ENCODE measurements around the gene ORC4. TPM values are rescaled to one million over a fixed set of nuclear protein-coding genes. Genes with fewer than 3 reads are reported as not detected.

The ORC4 gene
- polyA plus RNA-seq, 3 donors: 30.2 to 34.0 (median 33.1) TPM

- WGBS (ENCODE audit: insufficient coverage): no CpG with 5 or more reads among the region's 2 CpGs
- Mint-ChIP-seq H3K36me3 (peaks cover 35 to 37% of the 10 kb centered on the region in 2 donors), H3K4me3 (no peak overlapping the region), H3K27me3 (ENCODE audit: low read depth in 3 of 3) (no peaks in the 10 kb centered on the region), H3K9me3 (no peaks in the 10 kb centered on the region), H3K4me1 (peaks cover 28% of the 10 kb centered on the region), H3K27ac (no peak overlapping the region)
- peaks cover 9 to 19% of the 10 kb centered on the region in 2 donors for H3K4me1 ChIP-seq (ENCODE audit: control insufficient read depth in 1 of 2, insufficient read depth in 2 of 2, low read length in 2 of 2)
- TF ChIP-seq, protein P1, sequence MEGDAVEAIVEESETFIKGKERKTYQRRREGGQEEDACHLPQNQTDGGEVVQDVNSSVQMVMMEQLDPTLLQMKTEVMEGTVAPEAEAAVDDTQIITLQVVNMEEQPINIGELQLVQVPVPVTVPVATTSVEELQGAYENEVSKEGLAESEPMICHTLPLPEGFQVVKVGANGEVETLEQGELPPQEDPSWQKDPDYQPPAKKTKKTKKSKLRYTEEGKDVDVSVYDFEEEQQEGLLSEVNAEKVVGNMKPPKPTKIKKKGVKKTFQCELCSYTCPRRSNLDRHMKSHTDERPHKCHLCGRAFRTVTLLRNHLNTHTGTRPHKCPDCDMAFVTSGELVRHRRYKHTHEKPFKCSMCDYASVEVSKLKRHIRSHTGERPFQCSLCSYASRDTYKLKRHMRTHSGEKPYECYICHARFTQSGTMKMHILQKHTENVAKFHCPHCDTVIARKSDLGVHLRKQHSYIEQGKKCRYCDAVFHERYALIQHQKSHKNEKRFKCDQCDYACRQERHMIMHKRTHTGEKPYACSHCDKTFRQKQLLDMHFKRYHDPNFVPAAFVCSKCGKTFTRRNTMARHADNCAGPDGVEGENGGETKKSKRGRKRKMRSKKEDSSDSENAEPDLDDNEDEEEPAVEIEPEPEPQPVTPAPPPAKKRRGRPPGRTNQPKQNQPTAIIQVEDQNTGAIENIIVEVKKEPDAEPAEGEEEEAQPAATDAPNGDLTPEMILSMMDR (IDR thresholded peaks at IDR 0.05): no peak
- no peak overlapping the region for H3K9ac ChIP-seq (ENCODE audit: insufficient read depth, low read length, poor library complexity, severe bottlenecking)
- intact Hi-C loops (cut with micrococcal nuclease): no loop called here
- H3K36me3 ChIP-seq (replicated peaks in 1 of 2; ENCODE audit: control insufficient read depth in 1 of 2, insufficient read depth in 2 of 2, low read length in 2 of 2): peaks cover 3 to 36% of the 10 kb centered on the region in 2 donors
- DNase-seq: no peak
- H3K79me2 ChIP-seq (ENCODE audit: insufficient read depth, low read length): no peaks in the 10 kb centered on the region
- H3K4me2 ChIP-seq (replicated peaks; ENCODE audit: extremely low read depth, low read length, poor library complexity, severe bottlenecking): no peak overlapping the region
- H3K27ac ChIP-seq (ENCODE audit: low read depth in 1 of 2, low read length in 2 of 2): no peak overlapping the region
- no peaks in the 10 kb centered on the region for H3K9me3 ChIP-seq (replicated peaks in 1 of 2; ENCODE audit: control insufficient read depth in 1 of 2, insufficient read depth in 1 of 2, low read length in 2 of 2)
- H3K4me3 ChIP-seq (replicated peaks in 1 of 3; ENCODE audit: low read depth in 2 of 3, low read length in 3 of 3): no peak overlapping the region
- no peaks in the 10 kb centered on the region for H4K20me1 ChIP-seq (ENCODE audit: insufficient read depth, low read length)
- no peaks in the 10 kb centered on the region for H3K27me3 ChIP-seq (ENCODE audit: control insufficient read depth in 2 of 2, insufficient read depth in 2 of 2, low read length in 2 of 2)
- H2AFZ ChIP-seq (ENCODE audit: insufficient read depth, low read depth, low read length, poor library complexity, severe bottlenecking): no peak overlapping the region
Measured at GRCh38 chr2:147916067-147916466, 104.5 kb downstream of the ORC4 start.

DNA sequence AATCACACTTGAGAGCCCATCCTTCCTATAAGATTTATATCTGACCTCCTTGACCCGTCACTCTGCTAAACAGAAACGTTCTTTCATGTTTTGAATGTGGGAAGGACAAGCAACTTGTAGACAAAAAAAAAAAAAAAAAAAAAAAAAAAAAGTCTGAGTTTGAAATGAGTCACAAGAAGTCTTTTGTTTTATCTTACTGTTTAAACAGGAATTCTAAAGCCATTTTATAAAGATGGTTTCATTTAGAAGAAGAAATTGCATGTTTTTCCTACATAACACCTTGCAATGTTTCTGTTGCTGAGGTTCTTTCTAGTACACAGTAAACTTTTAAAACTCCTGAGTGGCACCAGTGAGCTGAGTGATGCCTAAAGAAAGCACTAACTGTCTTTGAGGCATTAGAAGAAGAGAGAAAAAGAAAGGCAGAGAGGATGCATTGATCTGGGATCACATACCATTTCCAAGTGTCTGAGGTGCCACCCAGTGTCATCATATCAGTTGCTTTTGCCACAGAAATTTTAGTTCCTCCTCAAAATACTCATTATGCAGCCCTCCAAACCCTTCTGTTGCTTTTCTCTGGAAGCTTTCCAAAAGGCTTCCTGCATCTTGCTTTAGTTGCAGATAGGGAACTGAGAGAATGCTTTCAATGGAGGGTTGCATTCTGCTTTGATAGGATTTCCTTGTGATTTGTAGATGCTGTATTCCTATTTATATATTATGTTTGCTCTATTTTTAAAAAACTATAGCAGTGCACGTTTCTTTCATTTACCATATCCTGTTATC lies 106.6 kb downstream of the ORC4 start:
- Mint-ChIP-seq H3K27me3 (ENCODE audit: low read depth in 3 of 3) (no peaks in the 10 kb centered on the region), H3K36me3 (peaks cover 18% of the 10 kb centered on the region in 2 donors), H3K4me1 (peaks cover 35% of the 10 kb centered on the region), H3K27ac (no peak overlapping the region), H3K9me3 (no peaks in the 10 kb centered on the region), H3K4me3 (no peak overlapping the region)
- Histone ChIP-seq H3K27me3 (ENCODE audit: control insufficient read depth in 2 of 2, insufficient read depth in 2 of 2, low read length in 2 of 2) (no peaks in the 10 kb centered on the region), H3K4me3 (replicated peaks in 1 of 3; ENCODE audit: low read depth in 2 of 3, low read length in 3 of 3) (no peak overlapping the region), H3K4me2 (replicated peaks; ENCODE audit: extremely low read depth, low read length, poor library complexity, severe bottlenecking) (no peak overlapping the region), H3K79me2 (ENCODE audit: insufficient read depth, low read length) (no peaks in the 10 kb centered on the region), H3K27ac (ENCODE audit: low read depth in 1 of 2, low read length in 2 of 2) (no peak overlapping the region), H3K9me3 (replicated peaks in 1 of 2; ENCODE audit: control insufficient read depth in 1 of 2, insufficient read depth in 1 of 2, low read length in 2 of 2) (no peaks in the 10 kb centered on the region), H3K36me3 (replicated peaks in 1 of 2; ENCODE audit: control insufficient read depth in 1 of 2, insufficient read depth in 2 of 2, low read length in 2 of 2) (peaks cover 0 to 17% of the 10 kb centered on the region in 2 donors), H2AFZ (ENCODE audit: insufficient read depth, low read depth, low read length, poor library complexity, severe bottlenecking) (no peak overlapping the region), H4K20me1 (ENCODE audit: insufficient read depth, low read length) (peaks cover 8% of the 10 kb centered on the region), H3K4me1 (ENCODE audit: control insufficient read depth in 1 of 2, insufficient read depth in 2 of 2, low read length in 2 of 2) (peaks cover 9 to 19% of the 10 kb centered on the region in 2 donors), H3K9ac (ENCODE audit: insufficient read depth, low read length, poor library complexity, severe bottlenecking) (no peak overlapping the region)
- intact Hi-C loops (cut with micrococcal nuclease): loop anchor here (5.0 kb wide), 1 partner anchor 832 kb away; no protein-coding TSS in a partner anchor
- whole genome bisulfite sequencing (ENCODE audit: insufficient coverage): no CpG with 5 or more reads among the region's 3 CpGs
- TF ChIP-seq, protein P1 (IDR thresholded peaks at IDR 0.05): no peak
- peak; percentile 6 to 34 (median 27) for DNase-seq

Data from CD14-positive monocyte (primary cell).